ENCODE data around the gene GAS5. TPM values are rescaled to one million over a fixed set of nuclear protein-coding genes. Genes with fewer than 3 reads are reported as not detected.

Gene GAS5
- total and polyA plus RNA-seq, 10 of the 15 experiments (the other 5 are each of a cell fraction or from before 2014, with no cell fraction given) = 289 to 1,137 (median 699) TPM

GRCh38 chr1:173868266-173869020 lies 654 bp upstream of the GAS5 start, which contains the start of gene ZBTB37 (continued):
- TF ChIP-seq REST (IDR thresholded peaks at IDR 0.05; ENCODE audit: low read depth, low read length) = no peak
- TF ChIP-seq PKNOX1 (IDR thresholded peaks at IDR 0.05) = no peak
- peak; percentile 68; the same call in 1 of the 2 replicates for TF ChIP-seq DPF2 (IDR thresholded peaks at IDR 0.05)
- TF ChIP-seq ZSCAN29 (IDR thresholded peaks at IDR 0.05) = no peak
- TF ChIP-seq PAX5 (IDR thresholded peaks at IDR 0.05; ENCODE audit: borderline replicate concordance, low read depth, low read length) = peak; percentile 68; the same call in 1 of the 2 replicates
- TF ChIP-seq NR2F1 (conservative IDR thresholded peaks at IDR 0.05) = peak; percentile 96
- TF ChIP-seq NKRF (conservative IDR thresholded peaks at IDR 0.05) = peak; percentile 51
- peak; percentile 8; the same call in 1 of the 2 replicates for TF ChIP-seq SREBF2 (IDR thresholded peaks at IDR 0.05; ENCODE audit: low read length)
- TF ChIP-seq JUNB (IDR thresholded peaks at IDR 0.05) = no peak
- TF ChIP-seq CEBPZ (IDR thresholded peaks at IDR 0.05; ENCODE audit: low read depth, low read length) = no peak
- no peak for TF ChIP-seq CEBPB (IDR thresholded peaks at IDR 0.05; ENCODE audit: borderline replicate concordance in 1 of 2, low read depth in 2 of 2, low read length in 2 of 2)
- no peak for TF ChIP-seq FOXK2 (IDR thresholded peaks at IDR 0.05)
- TF ChIP-seq RELB (IDR thresholded peaks at IDR 0.05; ENCODE audit: low read depth) = peak; percentile 36; the same call in 1 of the 2 replicates
- TF ChIP-seq RUNX3 (IDR thresholded peaks at IDR 0.05; ENCODE audit: low read length) = no peak
- no peak for TF ChIP-seq ATF7 (IDR thresholded peaks at IDR 0.05; ENCODE audit: low read depth)
- TF ChIP-seq TBL1XR1 (IDR thresholded peaks at IDR 0.05; ENCODE audit: low read depth, low read length) = no peak
- no peak for TF ChIP-seq ZNF274 (IDR thresholded peaks at IDR 0.05; ENCODE audit: insufficient read depth, insufficient read length)

Measured in GM12878 (cell line).